Measurements from ENCODE around the gene SPATA12.

The SPATA12 gene

GRCh38 chr3:57105585-57105984 lies 45.1 kb downstream of the SPATA12 start:
- TF ChIP-seq TAF1 (IDR thresholded peaks at IDR 0.05; ENCODE audit: low read depth): no peak
- no peak for TF ChIP-seq EGR1 (IDR thresholded peaks at IDR 0.05)
- no peak for TF ChIP-seq RAD21 (IDR thresholded peaks at IDR 0.05; ENCODE audit: low read depth)
- TF ChIP-seq CEBPB (IDR thresholded peaks at IDR 0.05): no peak
- TF ChIP-seq ZBTB7A (IDR thresholded peaks at IDR 0.05; ENCODE audit: low read depth): no peak
- TF ChIP-seq, protein P1, sequence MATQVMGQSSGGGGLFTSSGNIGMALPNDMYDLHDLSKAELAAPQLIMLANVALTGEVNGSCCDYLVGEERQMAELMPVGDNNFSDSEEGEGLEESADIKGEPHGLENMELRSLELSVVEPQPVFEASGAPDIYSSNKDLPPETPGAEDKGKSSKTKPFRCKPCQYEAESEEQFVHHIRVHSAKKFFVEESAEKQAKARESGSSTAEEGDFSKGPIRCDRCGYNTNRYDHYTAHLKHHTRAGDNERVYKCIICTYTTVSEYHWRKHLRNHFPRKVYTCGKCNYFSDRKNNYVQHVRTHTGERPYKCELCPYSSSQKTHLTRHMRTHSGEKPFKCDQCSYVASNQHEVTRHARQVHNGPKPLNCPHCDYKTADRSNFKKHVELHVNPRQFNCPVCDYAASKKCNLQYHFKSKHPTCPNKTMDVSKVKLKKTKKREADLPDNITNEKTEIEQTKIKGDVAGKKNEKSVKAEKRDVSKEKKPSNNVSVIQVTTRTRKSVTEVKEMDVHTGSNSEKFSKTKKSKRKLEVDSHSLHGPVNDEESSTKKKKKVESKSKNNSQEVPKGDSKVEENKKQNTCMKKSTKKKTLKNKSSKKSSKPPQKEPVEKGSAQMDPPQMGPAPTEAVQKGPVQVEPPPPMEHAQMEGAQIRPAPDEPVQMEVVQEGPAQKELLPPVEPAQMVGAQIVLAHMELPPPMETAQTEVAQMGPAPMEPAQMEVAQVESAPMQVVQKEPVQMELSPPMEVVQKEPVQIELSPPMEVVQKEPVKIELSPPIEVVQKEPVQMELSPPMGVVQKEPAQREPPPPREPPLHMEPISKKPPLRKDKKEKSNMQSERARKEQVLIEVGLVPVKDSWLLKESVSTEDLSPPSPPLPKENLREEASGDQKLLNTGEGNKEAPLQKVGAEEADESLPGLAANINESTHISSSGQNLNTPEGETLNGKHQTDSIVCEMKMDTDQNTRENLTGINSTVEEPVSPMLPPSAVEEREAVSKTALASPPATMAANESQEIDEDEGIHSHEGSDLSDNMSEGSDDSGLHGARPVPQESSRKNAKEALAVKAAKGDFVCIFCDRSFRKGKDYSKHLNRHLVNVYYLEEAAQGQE (IDR thresholded peaks at IDR 0.05; ENCODE audit: low read depth): no peak
- no peak for TF ChIP-seq EP300 (IDR thresholded peaks at IDR 0.05; ENCODE audit: borderline replicate concordance)
- TF ChIP-seq, protein P2, sequence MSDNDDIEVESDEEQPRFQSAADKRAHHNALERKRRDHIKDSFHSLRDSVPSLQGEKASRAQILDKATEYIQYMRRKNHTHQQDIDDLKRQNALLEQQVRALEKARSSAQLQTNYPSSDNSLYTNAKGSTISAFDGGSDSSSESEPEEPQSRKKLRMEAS (IDR thresholded peaks at IDR 0.05): no peak
- no peak for TF ChIP-seq TEAD4 (IDR thresholded peaks at IDR 0.05)
- TF ChIP-seq, protein P3, sequence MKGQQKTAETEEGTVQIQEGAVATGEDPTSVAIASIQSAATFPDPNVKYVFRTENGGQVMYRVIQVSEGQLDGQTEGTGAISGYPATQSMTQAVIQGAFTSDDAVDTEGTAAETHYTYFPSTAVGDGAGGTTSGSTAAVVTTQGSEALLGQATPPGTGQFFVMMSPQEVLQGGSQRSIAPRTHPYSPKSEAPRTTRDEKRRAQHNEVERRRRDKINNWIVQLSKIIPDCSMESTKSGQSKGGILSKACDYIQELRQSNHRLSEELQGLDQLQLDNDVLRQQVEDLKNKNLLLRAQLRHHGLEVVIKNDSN (IDR thresholded peaks at IDR 0.05): no peak
- TF ChIP-seq FOXM1 (IDR thresholded peaks at IDR 0.05; ENCODE audit: borderline replicate concordance, low read depth): no peak
- no peak for TF ChIP-seq CREB1 (IDR thresholded peaks at IDR 0.05; ENCODE audit: low read depth)
- no peak for TF ChIP-seq NFIC (IDR thresholded peaks at IDR 0.05)
- TF ChIP-seq YY1 (IDR thresholded peaks at IDR 0.05; ENCODE audit: low read depth): no peak
- TF ChIP-seq TCF12 (IDR thresholded peaks at IDR 0.05; ENCODE audit: low read depth): no peak

DNA sequence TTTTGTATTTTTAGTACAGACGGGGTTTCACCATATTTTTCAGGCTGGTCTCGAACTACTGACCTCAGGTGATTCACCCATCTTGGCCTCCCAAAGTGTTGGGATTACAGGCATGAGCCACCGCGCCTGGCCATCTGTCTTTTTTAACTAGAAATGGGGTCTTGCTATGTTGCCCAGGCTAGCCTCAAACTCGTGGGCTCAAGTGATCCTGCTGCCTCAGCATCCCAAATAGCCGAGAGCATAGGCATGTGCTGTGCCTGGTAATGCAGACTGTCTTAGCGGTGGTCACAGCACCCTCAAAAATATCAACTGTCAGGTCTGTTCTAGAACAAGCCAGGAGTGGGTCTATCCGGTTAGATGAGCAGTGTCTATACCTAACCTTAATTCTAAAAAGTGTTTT lies 48.2 kb downstream of the SPATA12 start:
- TF ChIP-seq RAD21 (IDR thresholded peaks at IDR 0.05; ENCODE audit: low read depth): no peak
- no peak for TF ChIP-seq ZBTB7A (IDR thresholded peaks at IDR 0.05; ENCODE audit: low read depth)
- no peak for TF ChIP-seq TEAD4 (IDR thresholded peaks at IDR 0.05)
- no peak for TF ChIP-seq NFIC (IDR thresholded peaks at IDR 0.05)
- no peak for TF ChIP-seq EP300 (IDR thresholded peaks at IDR 0.05; ENCODE audit: borderline replicate concordance)
- TF ChIP-seq EGR1 (IDR thresholded peaks at IDR 0.05): no peak
- TF ChIP-seq, protein P3 (IDR thresholded peaks at IDR 0.05): no peak
- TF ChIP-seq CREB1 (IDR thresholded peaks at IDR 0.05; ENCODE audit: low read depth): no peak
- TF ChIP-seq, protein P2 (IDR thresholded peaks at IDR 0.05): no peak
- TF ChIP-seq TAF1 (IDR thresholded peaks at IDR 0.05; ENCODE audit: low read depth): no peak
- TF ChIP-seq CEBPB (IDR thresholded peaks at IDR 0.05): no peak
- TF ChIP-seq FOXM1 (IDR thresholded peaks at IDR 0.05; ENCODE audit: borderline replicate concordance, low read depth): no peak
- TF ChIP-seq, protein P1 (IDR thresholded peaks at IDR 0.05; ENCODE audit: low read depth): no peak
- TF ChIP-seq TCF12 (IDR thresholded peaks at IDR 0.05; ENCODE audit: low read depth): no peak
- TF ChIP-seq YY1 (IDR thresholded peaks at IDR 0.05; ENCODE audit: low read depth): no peak

DNA sequence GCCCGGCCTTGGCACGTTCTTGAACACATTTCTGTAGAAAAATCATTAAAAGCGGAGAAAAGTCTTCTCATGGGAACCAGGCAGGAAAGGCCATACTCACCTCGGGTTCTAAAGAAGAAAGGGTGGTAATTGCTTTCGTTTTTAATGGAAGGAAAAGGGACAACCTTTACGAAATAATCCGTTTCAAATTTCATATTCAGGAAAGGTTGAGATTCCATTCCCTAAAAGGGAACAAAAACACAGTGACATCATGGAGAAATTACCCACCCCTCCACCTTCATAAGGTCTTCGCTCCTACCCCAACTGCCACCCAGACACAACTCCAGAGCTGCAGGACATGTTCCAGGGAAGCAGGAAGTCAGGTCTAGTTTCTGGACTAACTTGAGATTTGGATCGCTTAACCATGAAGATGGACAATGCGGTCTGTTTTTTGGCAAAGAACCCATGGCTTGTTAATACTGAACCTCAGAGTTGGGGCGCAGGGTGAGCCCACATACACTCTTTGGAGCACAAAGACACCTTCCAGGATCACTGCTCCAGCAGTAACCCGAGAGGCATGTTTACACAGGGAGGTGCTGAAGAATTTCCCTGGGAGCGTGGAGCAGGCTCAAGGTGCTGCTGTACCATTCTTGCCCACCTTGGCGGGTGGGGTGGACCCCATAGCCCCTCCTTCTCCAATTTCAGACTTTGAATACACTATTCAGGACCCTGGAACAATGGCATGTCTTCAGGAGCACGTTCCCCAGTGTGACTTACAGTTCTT lies 49.2 kb downstream of the SPATA12 start:
- TF ChIP-seq CREB1 (IDR thresholded peaks at IDR 0.05; ENCODE audit: low read depth) (0 out of 2 replicates have a peak, but pooled peaks have one; percentile 21), TEAD4 (IDR thresholded peaks at IDR 0.05) (no peak), YY1 (IDR thresholded peaks at IDR 0.05; ENCODE audit: low read depth) (no peak), TCF12 (IDR thresholded peaks at IDR 0.05; ENCODE audit: low read depth) (0 out of 2 replicates have a peak, but pooled peaks have one; percentile 45), EP300 (IDR thresholded peaks at IDR 0.05; ENCODE audit: borderline replicate concordance) (peak; percentile 59), ZBTB7A (IDR thresholded peaks at IDR 0.05; ENCODE audit: low read depth) (0 out of 2 replicates have a peak, but pooled peaks have one; percentile 44), CEBPB (IDR thresholded peaks at IDR 0.05) (peak; percentile 52; the same call in 1 of the 2 replicates), RAD21 (IDR thresholded peaks at IDR 0.05; ENCODE audit: low read depth) (no peak), FOXM1 (IDR thresholded peaks at IDR 0.05; ENCODE audit: borderline replicate concordance, low read depth) (peak; percentile 57; the same call in 1 of the 2 replicates)
- TF ChIP-seq, protein P2 (IDR thresholded peaks at IDR 0.05): peak; percentile 55
- TF ChIP-seq, protein P1 (IDR thresholded peaks at IDR 0.05; ENCODE audit: low read depth): no peak

All from Ishikawa (cell line).